SK-N-SH (cell line): Measurements from ENCODE around the gene LGSN.

Source experiments
- CHD2 ChIP-seq: fragments of 150-350 bp; IDR thresholded peaks from 2 replicates; pipeline ENCODE4 v1.6.1; 2018; ENCODE audit warnings: low read length; ENCODE audit not compliant: partially characterized antibody
- EZH2phosphoT487 ChIP-seq: fragments of 200-600 bp; sonication (generic); IDR thresholded peaks from 2 replicates; pipeline ENCODE4 v1.6.1; 2017; ENCODE audit warnings: low read depth, mixed run types, mild to moderate bottlenecking, antibody characterized with exemption, moderate library complexity, borderline replicate concordance
- GABPA ChIP-seq: IDR thresholded peaks from 2 replicates; pipeline ENCODE4 v1.4.0; 2012; ENCODE audit warnings: low read depth, mild to moderate bottlenecking
- POLR2AphosphoS5 ChIP-seq: IDR thresholded peaks from 2 replicates; pipeline ENCODE4 v1.6.1; 2012; ENCODE audit warnings: low read depth, low read length
- RAD21 ChIP-seq: IDR thresholded peaks from 2 replicates; pipeline ENCODE4 v1.6.1; 2012; ENCODE audit warnings: mild to moderate bottlenecking, low read length
- TAF1 ChIP-seq: IDR thresholded peaks from 2 replicates; pipeline ENCODE4 v1.6.1; 2012; ENCODE audit warnings: low read depth, mild to moderate bottlenecking, low read length, moderate library complexity, borderline replicate concordance
- TF ChIP-seq, protein P1 (sequence below): fragments of 200-600 bp; sonication (generic); IDR thresholded peaks from 2 replicates; pipeline ENCODE4 v1.6.1; 2017; ENCODE audit warnings: antibody characterized with exemption, mild to moderate bottlenecking, moderate library complexity
- TF ChIP-seq, protein P2 (sequence below): IDR thresholded peaks from 2 replicates; pipeline ENCODE4 v1.4.0; 2012; ENCODE audit warnings: low read depth, borderline replicate concordance
- TF ChIP-seq, protein P3 (sequence below): IDR thresholded peaks from 2 replicates; pipeline ENCODE4 v1.6.1; 2012; ENCODE audit warnings: mild to moderate bottlenecking, low read depth, low read length, moderate library complexity

DNA sequence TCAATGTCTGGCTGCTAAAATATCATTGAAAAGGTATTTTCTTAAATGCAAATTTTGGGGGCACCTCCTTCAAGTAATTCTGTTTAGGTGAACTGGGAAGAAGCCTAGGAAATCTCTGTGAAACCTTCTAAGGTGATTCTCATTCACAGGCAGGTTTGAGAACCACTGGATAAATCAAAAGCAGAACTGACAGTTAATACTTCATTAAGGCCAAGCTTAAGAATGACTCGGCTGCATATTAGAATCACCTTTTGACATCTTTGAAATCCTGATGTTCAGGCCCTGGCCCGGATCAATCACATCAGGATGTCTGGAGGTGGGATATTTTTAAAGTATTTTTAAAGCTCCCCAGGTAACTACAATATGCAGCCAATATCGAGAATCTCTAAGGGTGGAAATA, 58.0 kb downstream of the LGSN start:
- TF ChIP-seq POLR2AphosphoS5 (no peak), CHD2 (no peak), GABPA (no peak), RAD21 (no peak), EZH2phosphoT487 (no peak), TAF1 (no peak)
- TF ChIP-seq, protein P1, sequence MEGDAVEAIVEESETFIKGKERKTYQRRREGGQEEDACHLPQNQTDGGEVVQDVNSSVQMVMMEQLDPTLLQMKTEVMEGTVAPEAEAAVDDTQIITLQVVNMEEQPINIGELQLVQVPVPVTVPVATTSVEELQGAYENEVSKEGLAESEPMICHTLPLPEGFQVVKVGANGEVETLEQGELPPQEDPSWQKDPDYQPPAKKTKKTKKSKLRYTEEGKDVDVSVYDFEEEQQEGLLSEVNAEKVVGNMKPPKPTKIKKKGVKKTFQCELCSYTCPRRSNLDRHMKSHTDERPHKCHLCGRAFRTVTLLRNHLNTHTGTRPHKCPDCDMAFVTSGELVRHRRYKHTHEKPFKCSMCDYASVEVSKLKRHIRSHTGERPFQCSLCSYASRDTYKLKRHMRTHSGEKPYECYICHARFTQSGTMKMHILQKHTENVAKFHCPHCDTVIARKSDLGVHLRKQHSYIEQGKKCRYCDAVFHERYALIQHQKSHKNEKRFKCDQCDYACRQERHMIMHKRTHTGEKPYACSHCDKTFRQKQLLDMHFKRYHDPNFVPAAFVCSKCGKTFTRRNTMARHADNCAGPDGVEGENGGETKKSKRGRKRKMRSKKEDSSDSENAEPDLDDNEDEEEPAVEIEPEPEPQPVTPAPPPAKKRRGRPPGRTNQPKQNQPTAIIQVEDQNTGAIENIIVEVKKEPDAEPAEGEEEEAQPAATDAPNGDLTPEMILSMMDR, result no peak
- TF ChIP-seq, protein P2, sequence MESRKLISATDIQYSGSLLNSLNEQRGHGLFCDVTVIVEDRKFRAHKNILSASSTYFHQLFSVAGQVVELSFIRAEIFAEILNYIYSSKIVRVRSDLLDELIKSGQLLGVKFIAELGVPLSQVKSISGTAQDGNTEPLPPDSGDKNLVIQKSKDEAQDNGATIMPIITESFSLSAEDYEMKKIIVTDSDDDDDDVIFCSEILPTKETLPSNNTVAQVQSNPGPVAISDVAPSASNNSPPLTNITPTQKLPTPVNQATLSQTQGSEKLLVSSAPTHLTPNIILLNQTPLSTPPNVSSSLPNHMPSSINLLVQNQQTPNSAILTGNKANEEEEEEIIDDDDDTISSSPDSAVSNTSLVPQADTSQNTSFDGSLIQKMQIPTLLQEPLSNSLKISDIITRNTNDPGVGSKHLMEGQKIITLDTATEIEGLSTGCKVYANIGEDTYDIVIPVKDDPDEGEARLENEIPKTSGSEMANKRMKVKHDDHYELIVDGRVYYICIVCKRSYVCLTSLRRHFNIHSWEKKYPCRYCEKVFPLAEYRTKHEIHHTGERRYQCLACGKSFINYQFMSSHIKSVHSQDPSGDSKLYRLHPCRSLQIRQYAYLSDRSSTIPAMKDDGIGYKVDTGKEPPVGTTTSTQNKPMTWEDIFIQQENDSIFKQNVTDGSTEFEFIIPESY, result no peak
- TF ChIP-seq, protein P3, sequence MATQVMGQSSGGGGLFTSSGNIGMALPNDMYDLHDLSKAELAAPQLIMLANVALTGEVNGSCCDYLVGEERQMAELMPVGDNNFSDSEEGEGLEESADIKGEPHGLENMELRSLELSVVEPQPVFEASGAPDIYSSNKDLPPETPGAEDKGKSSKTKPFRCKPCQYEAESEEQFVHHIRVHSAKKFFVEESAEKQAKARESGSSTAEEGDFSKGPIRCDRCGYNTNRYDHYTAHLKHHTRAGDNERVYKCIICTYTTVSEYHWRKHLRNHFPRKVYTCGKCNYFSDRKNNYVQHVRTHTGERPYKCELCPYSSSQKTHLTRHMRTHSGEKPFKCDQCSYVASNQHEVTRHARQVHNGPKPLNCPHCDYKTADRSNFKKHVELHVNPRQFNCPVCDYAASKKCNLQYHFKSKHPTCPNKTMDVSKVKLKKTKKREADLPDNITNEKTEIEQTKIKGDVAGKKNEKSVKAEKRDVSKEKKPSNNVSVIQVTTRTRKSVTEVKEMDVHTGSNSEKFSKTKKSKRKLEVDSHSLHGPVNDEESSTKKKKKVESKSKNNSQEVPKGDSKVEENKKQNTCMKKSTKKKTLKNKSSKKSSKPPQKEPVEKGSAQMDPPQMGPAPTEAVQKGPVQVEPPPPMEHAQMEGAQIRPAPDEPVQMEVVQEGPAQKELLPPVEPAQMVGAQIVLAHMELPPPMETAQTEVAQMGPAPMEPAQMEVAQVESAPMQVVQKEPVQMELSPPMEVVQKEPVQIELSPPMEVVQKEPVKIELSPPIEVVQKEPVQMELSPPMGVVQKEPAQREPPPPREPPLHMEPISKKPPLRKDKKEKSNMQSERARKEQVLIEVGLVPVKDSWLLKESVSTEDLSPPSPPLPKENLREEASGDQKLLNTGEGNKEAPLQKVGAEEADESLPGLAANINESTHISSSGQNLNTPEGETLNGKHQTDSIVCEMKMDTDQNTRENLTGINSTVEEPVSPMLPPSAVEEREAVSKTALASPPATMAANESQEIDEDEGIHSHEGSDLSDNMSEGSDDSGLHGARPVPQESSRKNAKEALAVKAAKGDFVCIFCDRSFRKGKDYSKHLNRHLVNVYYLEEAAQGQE, result no peak
